Hypothalamus (tissue), 51 donors: ENCODE data around the gene GFER.

Experiments used
- DNase-seq, 51 donors: peaks; one replicate each; lab custom pipeline; 2025; lab: John Stamatoyannopoulos, UW

Gene GFER

DNA sequence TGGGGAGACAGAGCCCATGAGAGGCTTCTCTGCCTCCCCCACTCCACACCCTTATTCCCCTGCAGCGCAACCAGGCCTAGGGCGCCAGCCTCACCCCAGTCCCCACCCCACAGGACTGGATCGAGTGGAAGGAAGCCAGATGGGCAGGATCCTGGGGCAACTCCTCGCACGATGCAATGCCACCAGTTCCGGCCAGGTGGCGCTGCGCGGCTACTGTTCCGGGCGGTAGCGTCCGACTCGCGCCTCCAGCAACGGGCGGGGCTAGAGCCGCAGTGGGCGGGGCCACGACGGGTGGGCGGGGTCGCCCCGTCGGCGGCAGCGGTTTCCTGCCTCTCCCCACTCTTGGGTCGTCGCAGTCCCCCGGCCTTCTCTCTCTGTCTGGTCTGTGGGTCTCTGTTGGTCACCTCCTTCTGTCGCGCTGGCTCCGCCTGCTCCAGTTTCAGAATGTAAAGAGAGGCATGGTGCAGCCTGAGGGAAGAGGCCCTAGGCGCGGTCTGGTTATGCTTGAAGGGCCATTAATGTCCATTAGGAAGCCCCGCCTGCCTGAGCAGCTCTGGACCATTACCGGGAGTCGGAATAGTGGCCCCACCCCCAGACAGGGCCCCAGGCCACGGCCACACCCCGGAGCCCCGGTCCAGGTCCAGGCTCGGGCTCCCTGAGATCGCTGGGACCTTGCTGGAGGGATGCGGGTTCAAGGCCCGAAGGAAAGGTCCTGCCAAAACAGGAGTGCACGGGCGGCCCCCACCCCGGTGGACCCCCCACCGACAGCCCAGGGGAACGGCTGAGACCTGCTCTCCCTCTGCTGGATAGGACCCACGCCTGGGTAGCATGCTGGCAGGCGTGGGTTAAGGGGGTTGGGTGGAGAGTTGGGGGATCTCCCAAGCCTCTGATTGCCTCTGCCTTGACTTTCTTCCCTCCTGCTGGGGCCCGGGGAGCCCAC lies 39.4 kb downstream of the GFER start:
- peak; percentile 48 to 98 (median 85) for DNase-seq

GRCh38 chr16:2024032-2024420 lies 40.0 kb downstream of the GFER start:
- DNase-seq: no peak

DNA sequence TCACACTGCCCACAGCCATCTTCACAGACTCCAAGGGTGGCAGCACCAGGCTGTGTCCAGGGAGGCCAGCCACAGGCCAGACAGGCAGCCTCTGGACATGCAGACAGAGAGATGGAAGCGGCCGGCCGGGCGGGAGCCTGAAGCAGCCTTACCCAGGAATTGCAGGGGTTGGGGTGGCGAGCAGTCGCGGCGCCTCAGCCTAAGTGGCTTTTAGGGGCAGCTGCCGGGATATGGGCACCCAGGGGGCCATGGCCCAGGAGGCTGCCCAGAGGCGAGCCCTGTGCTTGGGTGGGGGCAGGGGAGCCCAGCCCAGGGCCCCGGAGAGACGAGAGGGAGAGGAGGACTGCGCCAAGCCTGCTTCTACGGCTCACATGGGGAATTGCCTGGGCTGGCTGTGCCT lies 41.3 kb downstream of the GFER start:
- DNase-seq: no peak

DNA sequence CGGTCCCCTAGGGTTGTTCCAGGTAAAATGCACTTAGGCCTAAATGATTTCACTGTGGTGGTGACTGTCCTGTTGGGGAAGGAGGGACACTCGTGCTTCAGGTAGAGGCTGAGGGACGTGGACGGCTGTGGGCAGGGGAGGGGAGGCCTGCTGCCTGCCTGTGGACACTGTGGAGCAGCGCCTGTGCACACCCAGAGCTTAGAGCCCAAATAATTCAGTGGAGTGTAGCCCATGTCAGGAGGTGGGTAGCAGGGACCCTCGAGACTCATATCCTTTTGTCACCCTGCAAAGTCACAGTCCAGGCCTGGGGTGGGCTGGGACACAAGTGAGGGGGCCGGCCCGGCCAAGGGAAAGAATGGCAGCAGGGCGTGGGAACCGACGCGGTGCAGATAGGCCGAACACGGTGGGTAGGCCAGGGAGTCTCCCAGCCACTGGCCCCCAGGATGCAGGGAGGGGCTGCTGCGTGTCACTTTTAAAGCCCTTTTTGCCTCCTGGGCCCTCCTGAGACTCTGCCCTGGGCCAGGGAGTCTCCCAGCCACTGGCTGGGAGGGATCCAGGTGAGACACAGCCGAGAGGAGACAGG lies 42.0 kb downstream of the GFER start:
- no peak for DNase-seq

DNA sequence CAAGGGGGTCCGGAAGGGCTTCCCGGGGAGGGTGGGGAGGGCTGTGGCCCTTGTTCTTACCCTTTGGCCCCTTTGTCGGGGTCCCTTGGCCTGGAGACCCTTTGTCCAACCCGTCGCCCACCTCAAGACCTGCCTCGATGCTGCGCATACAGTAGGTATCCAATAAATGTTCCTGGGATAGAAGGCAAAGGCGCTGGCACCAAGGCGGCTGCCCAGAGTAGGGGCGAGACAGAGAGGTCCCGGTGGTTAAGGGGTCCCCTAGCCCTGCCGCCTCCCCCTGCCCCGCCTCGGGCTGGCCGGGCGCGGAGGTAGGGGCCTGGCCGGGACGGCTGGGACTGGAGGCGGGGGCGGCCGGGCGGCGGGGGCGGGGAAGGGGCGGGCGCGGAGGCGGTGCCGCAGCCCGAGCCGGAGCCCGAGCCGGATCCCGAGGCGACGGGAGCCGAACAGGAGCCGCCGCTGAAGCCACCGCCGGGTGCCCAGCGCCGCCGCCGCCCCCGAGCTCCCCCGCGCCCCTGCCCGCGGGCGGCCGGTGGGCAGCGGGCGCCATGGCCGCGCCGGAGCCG lies 42.5 kb downstream of the GFER start, which contains the start of gene NHERF2:
TSS of gene NHERF2 (plus strand) at position 442 of the 563 bp plus-strand sequence. CDS start at position 546, 104 bp downstream.
- peak in 22 of 51 donors; percentile 5 to 67 (median 25) for DNase-seq

DNA sequence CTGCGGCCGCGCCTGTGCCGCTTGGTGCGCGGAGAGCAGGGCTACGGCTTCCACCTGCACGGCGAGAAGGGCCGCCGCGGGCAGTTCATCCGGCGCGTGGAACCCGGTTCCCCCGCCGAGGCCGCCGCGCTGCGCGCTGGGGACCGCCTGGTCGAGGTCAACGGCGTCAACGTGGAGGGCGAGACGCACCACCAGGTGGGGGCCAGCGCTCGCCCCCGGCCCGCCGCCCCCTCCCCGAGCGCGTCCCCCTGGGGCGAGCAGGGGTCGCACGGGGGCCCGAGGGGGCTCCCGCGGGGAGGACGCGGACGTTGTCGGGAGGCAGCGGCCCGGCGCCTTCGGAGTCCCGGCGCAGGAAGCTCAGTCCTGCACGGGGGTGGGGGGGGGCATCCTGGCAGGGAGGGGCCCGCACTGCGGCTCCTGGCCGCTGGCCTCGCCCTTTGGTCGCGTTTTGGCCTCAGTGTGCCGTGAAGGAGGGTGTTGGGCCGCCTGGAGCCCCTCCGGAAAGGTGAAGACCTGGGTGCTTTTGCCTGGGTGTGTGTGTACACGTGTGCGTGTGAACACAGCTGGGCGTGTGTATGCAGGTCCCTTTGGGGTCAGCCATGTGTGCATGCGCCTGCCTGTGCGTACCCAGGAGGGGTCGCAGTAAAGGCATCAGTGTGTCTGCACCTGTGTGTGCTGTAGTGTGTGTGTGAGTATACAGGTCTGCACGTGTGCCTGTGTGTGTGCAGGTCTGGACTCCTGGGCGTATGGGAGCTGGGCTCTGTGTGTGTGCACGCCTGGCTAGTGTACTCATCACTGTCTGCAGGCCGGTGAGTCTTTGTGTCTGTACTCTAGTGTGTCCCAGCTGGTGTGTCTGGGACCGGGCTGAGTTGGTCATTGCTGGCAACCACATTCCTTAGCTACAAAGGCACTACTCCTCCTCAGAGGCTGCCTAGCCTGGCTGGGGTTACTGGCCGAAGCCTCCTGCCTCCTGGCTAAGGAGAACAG lies 43.3 kb downstream of the GFER start:
- DNase-seq: peak in 1 of 51 donors; percentile 58

DNA sequence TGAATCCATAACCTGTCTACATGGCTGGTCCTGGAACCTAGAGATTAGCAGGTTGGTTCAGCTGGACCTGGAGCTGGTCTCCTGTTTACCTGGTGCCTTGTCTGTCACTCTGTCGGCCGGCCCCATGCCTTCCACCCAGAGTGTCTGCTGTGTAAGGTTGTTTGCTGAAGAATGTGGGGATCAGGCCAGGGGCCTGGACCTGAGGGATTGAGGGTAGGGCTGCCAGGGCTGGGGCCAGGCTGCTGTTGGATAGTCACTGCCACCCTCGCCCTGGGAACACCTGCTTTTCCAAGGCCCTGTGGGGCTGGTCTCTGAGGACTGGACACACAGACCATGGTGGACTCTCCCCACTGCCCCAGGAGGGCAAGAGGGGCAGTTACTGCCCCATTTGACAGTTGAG lies 44.2 kb downstream of the GFER start:
- DNase-seq: no peak

DNA sequence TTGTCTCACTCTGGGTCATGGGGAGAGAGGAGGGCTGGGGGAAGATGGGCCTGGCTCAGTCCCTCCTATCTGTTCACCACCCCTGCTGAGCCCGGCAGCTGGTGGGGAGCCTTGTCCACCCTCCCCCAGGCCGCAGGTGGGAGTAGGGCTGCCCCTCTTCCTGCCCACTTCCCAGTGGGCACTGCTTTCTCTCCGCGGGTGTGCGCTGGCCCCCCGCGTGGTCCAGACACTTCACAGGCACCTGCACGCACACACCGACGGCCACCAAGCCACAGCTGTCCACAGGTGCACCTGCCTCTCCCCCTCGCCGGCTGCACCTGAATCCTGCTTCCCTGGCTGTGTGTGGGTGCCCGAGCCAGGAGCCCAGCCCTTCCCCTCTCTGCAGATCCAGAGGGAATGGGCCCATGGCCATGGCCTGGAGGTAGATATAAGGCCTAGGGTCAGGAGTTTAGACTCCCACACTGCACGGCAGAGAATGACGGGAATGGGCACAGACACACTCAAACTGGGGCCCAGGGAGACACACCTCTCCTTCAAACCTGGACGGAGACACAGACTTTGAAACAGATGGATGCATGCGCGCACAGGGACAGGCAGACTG lies 44.7 kb downstream of the GFER start:
- DNase-seq: no peak

- DNase-seq: no peak
Observed at GRCh38 chr16:2029350-2029749, 45.4 kb downstream of the GFER start.

GRCh38 chr16:2030036-2030435 lies 46.0 kb downstream of the GFER start:
- no peak for DNase-seq

DNA sequence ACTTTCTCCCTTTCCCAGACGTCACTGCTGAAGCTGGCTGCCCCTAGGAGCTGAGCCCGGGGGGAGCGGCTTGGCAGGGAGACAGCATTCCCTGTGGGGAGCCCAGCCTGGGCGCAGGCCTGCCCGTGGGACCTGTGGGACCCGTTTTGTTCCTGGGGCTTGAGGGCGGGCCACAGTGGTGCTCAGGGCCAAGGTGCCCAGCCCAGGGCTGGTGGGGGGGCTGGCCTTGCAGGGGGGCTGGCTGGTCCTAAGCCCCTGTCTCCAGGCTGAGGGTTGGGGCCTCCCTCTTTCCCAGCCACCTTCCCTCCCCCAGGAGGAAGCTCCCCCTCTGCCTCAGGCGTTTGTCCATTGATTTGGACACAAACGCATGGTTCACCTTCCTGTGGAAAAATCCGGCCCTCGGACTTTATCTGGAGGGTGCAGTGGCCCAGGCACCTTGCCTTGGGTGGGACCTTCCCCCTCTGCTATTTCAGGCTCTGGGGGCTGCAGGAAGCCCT lies 47.1 kb downstream of the GFER start:
- DNase-seq: no peak

- peak in 27 of 51 donors; percentile 14 to 75 (median 44) for DNase-seq
Observed at GRCh38 chr16:2032285-2033056, 48.5 kb downstream of the GFER start.

DNA sequence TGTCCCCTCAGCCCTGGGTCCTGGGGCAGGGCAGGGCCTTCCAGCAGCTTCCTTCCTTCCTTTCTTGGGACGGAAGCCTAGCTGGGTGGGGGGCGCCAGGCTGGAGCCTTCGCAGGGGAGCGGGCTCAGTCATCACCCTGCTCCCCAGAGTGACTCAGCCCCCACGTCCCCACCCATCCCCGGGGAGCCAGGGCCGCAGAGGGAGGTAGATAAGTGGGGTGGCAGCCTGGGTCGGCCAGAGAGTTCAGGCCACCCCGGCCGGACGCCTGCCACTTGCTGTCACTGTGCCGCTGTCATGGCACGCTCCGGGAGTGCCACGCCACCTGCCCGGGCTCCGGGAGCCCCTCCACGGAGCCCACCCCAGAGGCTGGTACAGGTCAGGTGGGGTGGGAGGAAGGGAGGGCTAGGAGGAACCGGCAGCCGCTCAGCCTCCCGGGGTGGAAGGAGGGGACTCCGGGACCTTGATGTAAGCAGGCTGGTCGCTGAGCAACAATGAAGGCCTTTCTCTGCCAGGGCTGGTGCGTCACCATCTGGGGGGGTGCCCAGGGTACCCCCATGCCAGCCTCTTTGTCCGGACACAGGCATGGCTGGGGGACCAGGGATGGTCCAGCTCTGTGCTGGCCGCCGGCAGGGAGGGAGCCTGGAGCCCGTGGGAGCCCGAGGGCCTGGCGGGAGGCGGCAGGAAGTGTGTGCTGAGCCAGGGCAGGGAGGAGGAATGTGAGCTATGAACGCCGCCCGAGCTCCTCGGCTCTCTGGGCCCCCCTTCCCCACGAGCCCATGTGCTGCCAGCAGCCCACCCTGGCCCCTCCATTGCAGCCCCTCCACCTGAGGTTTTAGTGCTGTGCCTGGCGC lies 49.3 kb downstream of the GFER start:
- peak; percentile 28 to 97 (median 88) for DNase-seq

DNA sequence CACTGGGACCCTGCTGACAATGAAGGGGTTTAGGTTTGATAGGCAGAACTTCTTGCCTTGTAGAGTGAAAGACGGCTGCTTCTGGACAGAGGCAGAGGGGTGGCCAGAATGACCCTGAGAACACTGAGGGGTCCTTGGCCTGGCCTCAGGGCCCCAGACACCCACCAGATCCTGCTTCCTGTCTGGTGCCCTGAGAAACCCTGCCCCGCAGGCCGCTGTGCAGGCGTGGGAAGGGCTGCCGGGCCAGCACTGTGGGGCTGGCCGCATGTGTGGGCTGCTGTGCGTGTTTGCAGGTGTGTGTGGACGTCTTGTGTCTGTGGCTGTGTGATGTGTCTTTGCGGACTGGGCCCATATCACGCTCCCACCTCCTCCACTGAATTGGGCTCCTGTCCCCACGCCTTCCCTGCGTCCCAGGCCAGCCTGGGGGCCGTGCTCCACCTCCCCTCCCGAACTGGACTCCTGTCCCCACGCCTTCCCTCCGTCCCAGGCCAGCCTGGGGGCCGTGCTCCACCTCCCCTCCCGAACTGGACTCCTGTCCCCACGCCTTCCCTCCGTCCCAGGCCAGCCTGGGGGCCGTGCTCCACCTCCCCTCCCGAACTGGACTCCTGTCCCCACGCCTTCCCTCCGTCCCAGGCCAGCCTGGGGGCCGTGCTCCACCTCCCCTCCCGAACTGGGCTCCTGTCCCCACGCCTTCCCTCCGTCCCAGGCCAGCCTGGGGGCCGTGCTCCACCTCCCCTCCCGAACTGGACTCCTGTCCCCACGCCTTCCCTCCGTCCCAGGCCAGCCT lies 50.1 kb downstream of the GFER start:
- peak in 2 of 51 donors; percentile 18 to 38 for DNase-seq

DNA sequence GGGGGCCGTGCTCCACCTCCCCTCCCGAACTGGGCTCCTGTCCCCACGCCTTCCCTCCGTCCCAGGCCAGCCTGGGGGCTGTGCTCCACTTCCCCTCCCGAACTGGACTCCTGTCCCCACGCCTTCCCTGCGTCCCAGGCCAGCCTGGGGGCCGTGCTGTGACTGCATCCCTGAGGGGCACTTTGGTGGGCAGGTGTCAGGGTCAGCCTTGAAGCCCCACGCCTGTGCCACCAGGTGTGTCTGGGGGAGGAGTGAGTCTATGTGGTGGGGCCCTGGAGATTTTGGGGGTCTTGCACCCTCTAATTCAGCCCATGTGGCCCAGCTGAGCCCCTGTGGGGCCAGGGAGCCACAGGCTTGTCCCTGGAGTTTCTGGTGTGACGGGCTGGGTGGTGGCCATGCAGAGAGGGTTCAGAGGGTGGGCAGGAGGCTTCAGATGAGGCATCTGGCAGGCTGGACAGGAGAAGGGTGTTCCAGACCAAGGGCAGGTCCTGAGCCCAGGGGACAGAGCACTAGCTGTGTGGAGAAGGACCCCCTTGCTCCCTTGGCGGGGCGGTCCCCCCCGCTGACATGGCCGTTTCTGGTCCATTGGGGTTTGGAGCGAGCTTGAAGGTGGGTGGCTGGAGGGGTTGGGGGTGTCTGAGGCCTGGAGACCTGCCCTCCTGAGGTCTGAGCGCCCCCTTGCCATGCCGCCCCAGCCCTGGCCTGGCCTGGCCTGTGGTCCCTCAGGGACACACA lies 50.9 kb downstream of the GFER start:
- DNase-seq: no peak

DNA sequence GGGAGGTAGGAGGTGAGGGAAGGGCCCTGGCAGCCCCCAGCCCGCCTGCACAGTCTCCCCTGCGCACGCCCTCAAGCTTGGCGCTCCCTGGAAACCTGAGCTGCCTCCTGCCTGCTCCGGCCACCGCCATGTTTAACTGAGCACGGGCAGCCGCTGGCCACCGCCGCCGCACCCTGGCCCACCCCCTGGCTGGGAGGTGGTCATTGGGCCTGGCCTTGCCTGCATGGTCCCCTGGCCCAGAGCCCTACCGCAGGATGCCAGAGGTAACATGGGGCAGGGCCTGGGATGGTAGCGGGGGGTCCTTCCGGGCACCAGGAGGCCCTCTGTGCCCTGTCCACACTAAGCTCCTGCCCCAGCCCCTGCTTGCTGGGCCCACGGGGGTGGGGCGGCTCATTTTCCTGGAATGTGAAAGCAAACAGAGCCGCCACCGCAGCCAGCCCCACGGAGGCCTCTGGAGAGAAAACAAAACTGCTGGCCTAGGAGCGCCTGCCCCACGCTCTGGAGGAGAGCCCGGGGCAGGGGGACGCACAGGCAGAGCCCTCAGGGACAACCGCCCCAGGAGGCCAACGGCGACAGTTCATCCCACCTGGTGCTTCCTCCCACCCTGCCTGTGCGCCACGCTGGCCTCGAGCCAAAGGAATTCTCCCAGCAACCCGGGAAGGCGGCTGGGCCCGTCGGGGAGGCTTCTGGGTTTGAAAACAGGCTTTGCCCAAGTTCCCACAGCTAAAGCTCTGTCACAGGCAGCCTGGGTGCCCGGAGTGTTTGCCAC lies 51.6 kb downstream of the GFER start:
- peak in 10 of 51 donors; percentile 4 to 41 (median 20) for DNase-seq
